ENCODE data around the gene CYBC1.

DNA sequence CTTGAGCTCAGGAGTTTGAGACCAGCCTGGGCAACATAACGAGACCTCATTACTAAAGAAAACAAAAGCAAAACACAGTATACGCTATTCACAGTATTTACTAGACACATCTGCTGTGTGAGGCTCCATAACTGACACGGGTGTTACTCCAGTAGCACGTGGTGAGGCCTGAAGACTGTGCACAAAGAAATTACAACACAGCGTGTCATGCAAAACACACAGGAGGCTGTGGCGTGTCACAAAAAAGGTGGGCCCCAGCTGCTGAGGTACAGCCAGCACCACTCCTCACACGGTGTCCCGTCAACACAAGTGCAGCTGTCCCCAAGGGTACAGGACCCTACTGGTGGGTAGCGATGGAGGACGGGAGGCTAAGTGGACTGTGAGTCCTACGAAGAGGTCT is 2.7 kb downstream of the CYBC1 start:
- TF ChIP-seq POLR2AphosphoS5 (IDR thresholded peaks at IDR 0.05; ENCODE audit: low read depth, low read length) (no peak), TAF1 (IDR thresholded peaks at IDR 0.05; ENCODE audit: borderline replicate concordance, insufficient read depth, low read length) (no peak), SIN3A (IDR thresholded peaks at IDR 0.05; ENCODE audit: borderline replicate concordance, insufficient read depth, low read length) (no peak), FOXP2 (optimal IDR thresholded peaks at IDR 0.05; ENCODE audit: borderline replicate concordance, extremely low read depth, extremely low read length, insufficient read depth) (no peak)
- TF ChIP-seq, protein P1, sequence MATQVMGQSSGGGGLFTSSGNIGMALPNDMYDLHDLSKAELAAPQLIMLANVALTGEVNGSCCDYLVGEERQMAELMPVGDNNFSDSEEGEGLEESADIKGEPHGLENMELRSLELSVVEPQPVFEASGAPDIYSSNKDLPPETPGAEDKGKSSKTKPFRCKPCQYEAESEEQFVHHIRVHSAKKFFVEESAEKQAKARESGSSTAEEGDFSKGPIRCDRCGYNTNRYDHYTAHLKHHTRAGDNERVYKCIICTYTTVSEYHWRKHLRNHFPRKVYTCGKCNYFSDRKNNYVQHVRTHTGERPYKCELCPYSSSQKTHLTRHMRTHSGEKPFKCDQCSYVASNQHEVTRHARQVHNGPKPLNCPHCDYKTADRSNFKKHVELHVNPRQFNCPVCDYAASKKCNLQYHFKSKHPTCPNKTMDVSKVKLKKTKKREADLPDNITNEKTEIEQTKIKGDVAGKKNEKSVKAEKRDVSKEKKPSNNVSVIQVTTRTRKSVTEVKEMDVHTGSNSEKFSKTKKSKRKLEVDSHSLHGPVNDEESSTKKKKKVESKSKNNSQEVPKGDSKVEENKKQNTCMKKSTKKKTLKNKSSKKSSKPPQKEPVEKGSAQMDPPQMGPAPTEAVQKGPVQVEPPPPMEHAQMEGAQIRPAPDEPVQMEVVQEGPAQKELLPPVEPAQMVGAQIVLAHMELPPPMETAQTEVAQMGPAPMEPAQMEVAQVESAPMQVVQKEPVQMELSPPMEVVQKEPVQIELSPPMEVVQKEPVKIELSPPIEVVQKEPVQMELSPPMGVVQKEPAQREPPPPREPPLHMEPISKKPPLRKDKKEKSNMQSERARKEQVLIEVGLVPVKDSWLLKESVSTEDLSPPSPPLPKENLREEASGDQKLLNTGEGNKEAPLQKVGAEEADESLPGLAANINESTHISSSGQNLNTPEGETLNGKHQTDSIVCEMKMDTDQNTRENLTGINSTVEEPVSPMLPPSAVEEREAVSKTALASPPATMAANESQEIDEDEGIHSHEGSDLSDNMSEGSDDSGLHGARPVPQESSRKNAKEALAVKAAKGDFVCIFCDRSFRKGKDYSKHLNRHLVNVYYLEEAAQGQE (IDR thresholded peaks at IDR 0.05; ENCODE audit: insufficient read depth in 1 of 2, low read depth in 2 of 2, low read length in 2 of 2), result no peak

All from PFSK-1 (cell line).